GM10266 (cell line): ENCODE measurements around the gene LYPD6.

Source experiments
- DNase-seq: peaks from one replicate; pipeline ENCODE4 v3.0.0; 2012; ENCODE audit errors: extremely low spot score
- TF ChIP-seq, protein P1 (sequence below): IDR thresholded peaks from 2 replicates; pipeline ENCODE4 v1.5.1; 2012; ENCODE audit warnings: mild to moderate bottlenecking, low read depth; ENCODE audit not compliant: control insufficient read depth, insufficient read depth; ENCODE audit errors: missing control alignments

Gene LYPD6

DNA sequence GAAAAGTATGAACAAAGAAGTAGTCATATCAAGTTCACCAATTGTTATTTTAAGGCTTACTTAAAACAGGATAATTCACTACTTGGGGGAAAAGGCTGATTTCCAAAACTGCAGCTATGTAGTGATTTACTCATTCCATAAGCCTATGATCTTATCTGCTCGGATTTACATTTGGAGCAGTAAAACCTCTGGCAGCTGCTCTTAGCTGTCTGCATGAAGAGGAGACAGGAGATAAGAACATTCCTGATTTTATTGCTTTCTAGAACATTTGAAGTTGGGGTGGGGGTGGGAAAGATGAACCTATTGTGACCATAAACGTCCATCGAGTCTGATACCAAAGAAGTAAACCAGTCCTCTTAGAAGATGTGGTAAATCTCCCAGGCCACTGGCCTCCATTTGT, 136.2 kb downstream of the LYPD6 start:
- DNase-seq: no peak
- TF ChIP-seq, protein P1, sequence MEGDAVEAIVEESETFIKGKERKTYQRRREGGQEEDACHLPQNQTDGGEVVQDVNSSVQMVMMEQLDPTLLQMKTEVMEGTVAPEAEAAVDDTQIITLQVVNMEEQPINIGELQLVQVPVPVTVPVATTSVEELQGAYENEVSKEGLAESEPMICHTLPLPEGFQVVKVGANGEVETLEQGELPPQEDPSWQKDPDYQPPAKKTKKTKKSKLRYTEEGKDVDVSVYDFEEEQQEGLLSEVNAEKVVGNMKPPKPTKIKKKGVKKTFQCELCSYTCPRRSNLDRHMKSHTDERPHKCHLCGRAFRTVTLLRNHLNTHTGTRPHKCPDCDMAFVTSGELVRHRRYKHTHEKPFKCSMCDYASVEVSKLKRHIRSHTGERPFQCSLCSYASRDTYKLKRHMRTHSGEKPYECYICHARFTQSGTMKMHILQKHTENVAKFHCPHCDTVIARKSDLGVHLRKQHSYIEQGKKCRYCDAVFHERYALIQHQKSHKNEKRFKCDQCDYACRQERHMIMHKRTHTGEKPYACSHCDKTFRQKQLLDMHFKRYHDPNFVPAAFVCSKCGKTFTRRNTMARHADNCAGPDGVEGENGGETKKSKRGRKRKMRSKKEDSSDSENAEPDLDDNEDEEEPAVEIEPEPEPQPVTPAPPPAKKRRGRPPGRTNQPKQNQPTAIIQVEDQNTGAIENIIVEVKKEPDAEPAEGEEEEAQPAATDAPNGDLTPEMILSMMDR: no peak

DNA sequence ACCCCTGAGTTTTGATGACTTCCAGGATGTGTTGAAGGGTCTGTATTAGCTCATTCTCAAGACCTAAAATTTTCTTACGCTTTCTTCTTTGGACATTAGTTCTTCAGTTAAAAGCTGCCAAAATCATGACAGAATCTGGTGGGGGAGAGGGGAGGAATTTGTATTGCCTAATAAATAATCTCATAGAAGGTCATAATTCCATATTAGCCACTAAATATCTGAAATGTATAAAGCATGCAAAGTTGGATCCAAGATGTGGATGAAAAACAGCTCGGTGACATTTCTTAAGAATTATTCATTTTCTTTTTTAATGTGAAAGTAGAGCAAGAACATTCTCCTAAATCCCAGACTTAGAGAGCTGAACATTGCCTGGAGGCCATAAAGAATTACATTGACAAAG, 137.0 kb downstream of the LYPD6 start:
- DNase-seq: no peak
- TF ChIP-seq, protein P1: no peak

DNA sequence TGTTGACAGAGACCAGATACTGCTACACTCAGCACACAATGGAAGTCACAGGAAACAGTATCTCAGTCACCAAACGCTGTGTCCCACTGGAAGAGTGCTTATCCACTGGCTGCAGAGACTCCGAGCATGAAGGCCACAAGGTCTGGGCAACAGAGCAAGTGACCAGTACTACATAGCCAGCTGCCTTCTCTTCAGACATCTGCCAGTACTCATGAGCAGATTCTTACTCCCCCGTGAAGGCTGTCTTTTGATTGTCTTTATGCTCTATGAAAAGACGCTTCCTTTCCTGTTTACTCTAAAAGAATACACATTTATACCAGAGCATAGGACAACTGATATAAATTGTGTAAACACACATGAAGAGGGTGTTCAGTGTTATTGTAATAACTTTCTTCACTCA, 138.2 kb downstream of the LYPD6 start:
- no peak for DNase-seq
- TF ChIP-seq, protein P1: no peak

DNA sequence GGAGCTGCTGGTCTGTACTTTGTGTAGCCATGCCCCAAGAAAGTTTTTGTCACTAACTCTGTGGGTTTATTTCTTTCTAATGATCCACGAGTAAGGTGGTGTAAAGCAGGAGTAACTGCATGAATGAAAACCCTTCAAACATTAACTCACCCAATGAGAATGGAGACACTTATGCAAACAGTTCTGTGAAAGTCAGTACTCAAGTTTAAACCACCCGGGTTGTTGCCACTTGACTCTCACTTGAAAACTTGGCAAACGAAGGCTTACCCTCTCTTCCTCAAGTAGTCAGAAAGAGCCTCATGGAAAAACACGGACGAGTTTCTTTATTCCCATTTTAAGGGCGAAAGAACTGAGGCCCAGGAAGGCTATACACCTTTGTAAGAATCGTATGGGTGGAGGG, 139.7 kb downstream of the LYPD6 start:
- DNase-seq: no peak
- TF ChIP-seq, protein P1: no peak

DNA sequence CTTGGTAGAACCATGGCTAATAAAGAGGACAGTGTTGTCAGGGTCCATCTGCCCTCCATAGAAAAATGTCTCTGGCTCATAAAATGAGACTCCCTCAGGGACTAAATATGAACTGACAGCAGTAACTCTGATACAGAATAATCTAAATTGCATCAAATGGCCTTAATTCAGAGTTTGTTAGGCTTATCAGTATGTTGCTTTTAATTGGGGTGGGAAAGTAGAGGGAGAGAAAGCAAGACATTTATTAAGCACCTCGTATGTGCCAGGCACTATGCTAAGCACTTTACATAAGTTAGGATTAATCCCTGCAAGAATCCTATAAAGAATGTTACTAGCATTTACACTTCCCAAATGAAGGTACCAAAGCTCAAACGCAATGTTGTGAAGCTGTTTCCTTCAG, 142.0 kb downstream of the LYPD6 start:
- DNase-seq: no peak
- TF ChIP-seq, protein P1: no peak

DNA sequence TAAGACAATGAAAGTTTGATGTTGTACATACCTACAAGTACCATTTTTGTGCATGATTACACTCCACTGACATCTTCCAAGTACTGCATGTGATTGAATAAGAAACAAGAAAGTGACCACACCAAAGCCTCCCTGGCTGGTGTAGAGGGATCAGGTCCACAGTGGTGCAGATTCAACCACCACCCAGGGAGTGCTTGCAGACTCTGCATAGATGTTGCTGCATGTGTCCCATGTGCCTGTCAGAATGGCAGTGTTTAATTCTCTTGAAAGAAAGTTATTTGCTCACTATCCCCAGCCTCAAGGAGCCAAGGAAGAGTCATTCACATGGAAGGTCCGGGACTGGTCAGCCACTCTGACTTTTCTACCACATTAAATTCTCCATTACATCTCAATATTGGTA, 142.7 kb downstream of the LYPD6 start:
- TF ChIP-seq, protein P1: no peak
- DNase-seq: no peak

DNA sequence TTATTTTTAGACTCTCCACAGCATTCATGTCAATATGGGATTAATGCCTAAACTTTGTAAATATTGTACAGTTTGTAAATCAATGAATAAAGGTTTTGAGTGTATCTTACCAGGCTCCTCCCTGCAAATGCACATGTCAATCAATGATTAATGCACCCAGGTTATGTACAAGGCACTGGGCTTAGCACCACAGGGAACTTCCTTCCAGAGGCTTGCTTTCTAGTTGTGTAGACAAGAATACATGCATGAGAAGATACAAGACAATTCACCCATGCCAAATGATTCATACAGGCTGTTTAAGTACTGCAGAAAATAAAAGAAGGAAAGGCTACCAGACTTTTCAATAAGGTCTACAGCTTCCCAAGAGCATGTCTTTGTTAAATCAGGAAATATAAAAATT, 143.1 kb downstream of the LYPD6 start:
- TF ChIP-seq, protein P1: no peak
- no peak for DNase-seq
